A549 (cell line): Measurements from ENCODE around the gene CAMK4.

Experiments
- JUN ChIP-seq, 2 experiments: fragments of >200 bp; sonication (Bioruptor Twin); formaldehyde crosslinking; IDR thresholded peaks; 2 replicates in 1 of 2; 3 replicates in 1 of 2; pipeline ENCODE4 v1.6.1; 2016 to 2017
- POLR2AphosphoS2 ChIP-seq: conservative IDR thresholded peaks from 2 replicates; pipeline ENCODE4 v1.6.1; 2012; ENCODE audit warnings: low read length, improper control_type of control experiment, inconsistent platforms
- SREBF2 ChIP-seq: fragments of 450-650 bp; IDR thresholded peaks from 2 replicates; pipeline ENCODE4 v1.6.1; 2014; ENCODE audit warnings: mild to moderate bottlenecking, moderate library complexity
- TF ChIP-seq, protein P1 (sequence below): fragments of 150-350 bp; IDR thresholded peaks from 2 replicates; pipeline ENCODE4 v1.6.1; 2014; ENCODE audit warnings: low read depth, mild to moderate bottlenecking, low read length

DNA sequence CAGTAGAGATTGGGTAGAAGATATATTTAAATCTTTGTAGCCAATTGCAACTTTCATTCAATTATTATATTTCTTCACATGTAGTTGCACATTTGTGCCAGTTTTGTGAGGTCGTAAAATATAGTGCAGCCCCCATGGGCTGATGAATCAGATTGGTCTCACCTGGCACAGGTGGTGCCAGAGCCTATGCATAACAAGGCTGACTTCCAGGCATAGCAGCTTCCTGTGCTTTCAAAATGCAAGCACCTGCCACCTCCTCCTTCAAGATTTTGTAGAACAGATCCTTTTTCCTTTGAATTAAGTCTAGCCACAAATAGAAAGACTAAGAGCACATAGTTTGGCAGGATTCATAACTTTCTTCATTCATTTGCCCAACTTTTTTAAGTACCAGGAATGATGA lies 201.0 kb downstream of the CAMK4 start:
- TF ChIP-seq POLR2AphosphoS2, result no peak
- TF ChIP-seq SREBF2, result no peak
- TF ChIP-seq, protein P1, sequence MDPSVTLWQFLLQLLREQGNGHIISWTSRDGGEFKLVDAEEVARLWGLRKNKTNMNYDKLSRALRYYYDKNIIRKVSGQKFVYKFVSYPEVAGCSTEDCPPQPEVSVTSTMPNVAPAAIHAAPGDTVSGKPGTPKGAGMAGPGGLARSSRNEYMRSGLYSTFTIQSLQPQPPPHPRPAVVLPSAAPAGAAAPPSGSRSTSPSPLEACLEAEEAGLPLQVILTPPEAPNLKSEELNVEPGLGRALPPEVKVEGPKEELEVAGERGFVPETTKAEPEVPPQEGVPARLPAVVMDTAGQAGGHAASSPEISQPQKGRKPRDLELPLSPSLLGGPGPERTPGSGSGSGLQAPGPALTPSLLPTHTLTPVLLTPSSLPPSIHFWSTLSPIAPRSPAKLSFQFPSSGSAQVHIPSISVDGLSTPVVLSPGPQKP, result no peak
- TF ChIP-seq JUN (IDR thresholded peaks at IDR 0.05), result no peak
